Keratinocyte (primary cell): Measurements from ENCODE around the gene SOWAHC. TPM values are rescaled to one million over a fixed set of nuclear protein-coding genes. Genes with fewer than 3 reads are reported as not detected.

Experiments used
- DNase-seq: peaks from one replicate; pipeline ENCODE4 v3.0.0-alpha.2; 2011; ENCODE audit warnings: low read depth, missing footprints, low spot score
- FAIRE-seq: peaks from 2 replicates; lab custom pipeline; 2011; peaks lifted over from hg19 to GRCh38; lab: Jason Lieb, UNC
- H2AFZ ChIP-seq: 2 replicates; pipeline ENCODE4 v1.6.0; 2012; ENCODE audit warnings: low read length, control low read depth, inconsistent platforms; ENCODE audit not compliant: control insufficient read depth
- H3K27ac ChIP-seq: 2 replicates; pipeline ENCODE4 v1.5.1; 2011; ENCODE audit warnings: low read length; ENCODE audit not compliant: control insufficient read depth, insufficient read depth
- H3K27me3 ChIP-seq: 3 replicates; pipeline ENCODE4 v1.6.0; 2011; ENCODE audit warnings: low read length; ENCODE audit not compliant: control insufficient read depth, insufficient read depth; ENCODE audit errors: extremely low read depth
- H3K36me3 ChIP-seq, 2 experiments: 2 replicates in 1 of 2; 3 replicates in 1 of 2; pipeline ENCODE4 v1.5.1; 2011; ENCODE audit warnings: low read length in 2 of 2, mild to moderate bottlenecking in 1 of 2; ENCODE audit not compliant: control insufficient read depth in 2 of 2, insufficient read depth in 2 of 2; ENCODE audit errors: extremely low read depth in 1 of 2
- H3K4me1 ChIP-seq: 3 replicates; pipeline ENCODE4 v1.5.1; 2011; ENCODE audit warnings: low read length; ENCODE audit not compliant: control insufficient read depth, insufficient read depth; ENCODE audit errors: extremely low read depth
- H3K4me2 ChIP-seq: 3 replicates; pipeline ENCODE4 v1.6.0; 2011; ENCODE audit warnings: low read depth, low read length; ENCODE audit not compliant: control insufficient read depth, insufficient read depth; ENCODE audit errors: extremely low read depth
- H3K4me3 ChIP-seq, 3 experiments: fragments of 200-600 bp in 1 of 3; sonication (generic) in 1 of 3; 2 replicates in 2 of 3; 3 replicates in 1 of 3; pipeline ENCODE4 v1.5.1; 2011 to 2016; ENCODE audit warnings: low read length in 3 of 3, mild to moderate bottlenecking in 3 of 3, control low read depth in 2 of 3, inconsistent platforms in 1 of 3, low read depth in 1 of 3, mixed read lengths in 1 of 3, mixed run types in 1 of 3, moderate library complexity in 1 of 3; ENCODE audit not compliant: control insufficient read depth in 2 of 3, insufficient read depth in 2 of 3; ENCODE audit errors: extremely low read depth in 1 of 3
- H3K79me2 ChIP-seq: 2 replicates; pipeline ENCODE4 v1.6.0; 2012; ENCODE audit warnings: low read length; ENCODE audit not compliant: control insufficient read depth, insufficient read depth
- H3K9ac ChIP-seq: 3 replicates; pipeline ENCODE4 v1.6.0; 2011; ENCODE audit warnings: low read length; ENCODE audit not compliant: control insufficient read depth, insufficient read depth; ENCODE audit errors: extremely low read depth
- H3K9me1 ChIP-seq: 3 replicates; pipeline ENCODE4 v1.6.0; 2011; ENCODE audit warnings: low read length; ENCODE audit not compliant: control insufficient read depth, insufficient read depth; ENCODE audit errors: extremely low read depth
- H3K9me3 ChIP-seq: 2 replicates; pipeline ENCODE4 v1.5.1; 2012; ENCODE audit warnings: low read depth, low read length; ENCODE audit not compliant: control insufficient read depth
- H4K20me1 ChIP-seq: 3 replicates; pipeline ENCODE4 v1.6.0; 2011; ENCODE audit warnings: low read length; ENCODE audit not compliant: control insufficient read depth, insufficient read depth; ENCODE audit errors: extremely low read depth
- CTCF ChIP-seq, 3 experiments: IDR thresholded peaks in 1 of 3; conservative IDR thresholded peaks in 1 of 3; optimal IDR thresholded peaks in 1 of 3; 2 replicates in 2 of 3; 3 replicates in 1 of 3; pipeline versions ENCODE3 to v1.5.1; 2011; ENCODE audit warnings: low read length in 3 of 3, mild to moderate bottlenecking in 3 of 3, moderate library complexity in 2 of 3, control low read depth in 1 of 3, inconsistent platforms in 1 of 3; ENCODE audit not compliant: insufficient read depth in 2 of 3; ENCODE audit errors: extremely low read depth in 1 of 3
- EZH2 ChIP-seq: IDR thresholded peaks from one replicate; pipeline ENCODE4 v1.6.1; 2012; ENCODE audit warnings: inconsistent platforms, mild to moderate bottlenecking, low read length, moderate library complexity
- dilution Hi-C: fragments of 300-500 bp; cut with MboI; formaldehyde crosslinking; loops from one replicate; pipeline ENCODE4 v1.7.0; 2020; ENCODE audit warnings: low sequenced_read_pairs; ENCODE audit not compliant: extremely low pct_ligation_motif_present
- polyA plus RNA-seq, 5 experiments: library from polyadenylated mRNA; depleted of rRNA in 3 of 5; stranded (reverse) in 3 of 5; stranded (forward) in 1 of 5; unstranded in 1 of 5; fragments of >200 nt; gene quantifications; 1 replicate in 1 of 5; 2 replicates in 3 of 5; 3 replicates in 1 of 5; pipeline versions ENCODE4 v1.2.1 to v1.2.3, GENCODE V29; 2011 to 2012; ENCODE audit warnings: missing spikeins in 2 of 5, low read depth in 1 of 5, low replicate concordance in 1 of 5

The SOWAHC gene
- polyA plus RNA-seq, 1 donor (not counting 4 experiments of a cell fraction or from before 2014, with no cell fraction given): 22.3 TPM

DNA sequence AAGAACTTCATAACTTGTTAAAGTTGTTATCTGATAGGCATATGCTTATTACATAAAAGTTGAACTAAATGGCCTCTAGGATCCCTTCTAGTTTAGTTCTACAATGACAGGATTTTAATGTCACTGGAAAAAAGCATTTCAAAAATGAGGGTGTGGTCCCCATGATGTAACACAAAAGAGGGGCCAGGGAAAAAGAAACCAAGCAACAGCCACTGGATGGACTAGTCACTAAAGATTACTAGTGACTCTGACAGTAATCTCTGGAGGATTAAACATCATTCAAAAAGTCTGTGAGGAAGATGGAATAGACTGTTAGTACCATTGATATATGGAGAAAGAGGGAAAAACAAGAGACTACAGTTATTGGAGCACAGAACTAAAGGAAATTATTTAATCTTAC, 23.0 kb upstream of the SOWAHC start:
- Histone ChIP-seq H4K20me1 (peaks cover 5% of the 10 kb centered on the region), H3K9ac (no peak overlapping the region), H3K9me1 (peaks cover 4% of the 10 kb centered on the region), H3K27ac (no peak overlapping the region), H3K79me2 (peaks cover 64% of the 10 kb centered on the region), H3K9me3 (no peaks in the 10 kb centered on the region), H3K36me3 (peaks cover 4 to 11% of the 10 kb centered on the region in 2 experiments), H3K4me1 (peaks cover 29% of the 10 kb centered on the region), H3K4me2 (no peak overlapping the region), H3K27me3 (no peaks in the 10 kb centered on the region), H2AFZ (no peak overlapping the region), H3K4me3 (no peak overlapping the region)
- TF ChIP-seq EZH2 (no peak), CTCF (optimal IDR thresholded peaks at IDR 0.05 in 1 of 3, IDR thresholded peaks at IDR 0.05 in 1 of 3, conservative IDR thresholded peaks at IDR 0.05 in 1 of 3; ENCODE audit: extremely low read depth in 1 of 3, insufficient read depth in 2 of 3, low read length in 3 of 3) (no peak)
- FAIRE-seq (no peak), DNase-seq (no peak)
- dilution Hi-C loops: no loop called here

DNA sequence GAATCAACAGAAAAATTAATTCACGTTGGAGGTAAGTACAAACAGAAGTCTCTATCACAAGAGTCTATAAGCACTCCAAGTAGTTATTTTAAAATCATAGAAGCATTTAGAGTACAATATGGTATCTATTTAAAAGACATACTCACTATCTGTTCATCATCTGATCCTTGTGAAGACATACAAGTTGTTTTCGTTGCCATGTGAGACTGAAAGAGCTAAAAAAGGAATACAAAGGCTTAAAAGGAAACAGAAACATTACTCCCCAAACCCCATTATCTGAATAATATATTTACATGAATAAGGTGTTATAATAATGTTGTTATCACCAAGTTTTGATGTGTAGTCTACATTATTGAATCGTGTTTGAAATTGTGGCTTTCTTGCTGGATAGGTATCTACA, 21.3 kb upstream of the SOWAHC start:
- no peaks in the 10 kb centered on the region for H3K9me3 ChIP-seq
- FAIRE-seq: no peak
- H3K79me2 ChIP-seq: peaks cover 69% of the 10 kb centered on the region

More for the DNA sequence above, 21.3 kb upstream of the SOWAHC start:
- Histone ChIP-seq H3K4me3 (no peak overlapping the region), H3K9me1 (peaks cover 4% of the 10 kb centered on the region), H3K27me3 (no peaks in the 10 kb centered on the region), H3K9ac (no peak overlapping the region), H4K20me1 (peaks cover 5% of the 10 kb centered on the region), H3K27ac (no peak overlapping the region), H3K4me2 (no peak overlapping the region), H3K4me1 (peaks cover 22% of the 10 kb centered on the region), H3K36me3 (peaks cover 4 to 11% of the 10 kb centered on the region in 2 experiments), H2AFZ (no peak overlapping the region)
- dilution Hi-C loops: no loop called here
- DNase-seq: no peak
- TF ChIP-seq CTCF (optimal IDR thresholded peaks at IDR 0.05 in 1 of 3, IDR thresholded peaks at IDR 0.05 in 1 of 3, conservative IDR thresholded peaks at IDR 0.05 in 1 of 3; ENCODE audit: extremely low read depth in 1 of 3, insufficient read depth in 2 of 3, low read length in 3 of 3): no peak
- TF ChIP-seq EZH2: no peak
